Muscle layer of colon (tissue), 2 donors: ENCODE measurements around the gene ZNF688.
"Not testable (repeated sequence)": the region's sequence is repeated elsewhere in the genome, so short reads cannot be mapped to it uniquely, and the experiment has no call there.

ENCODE experiments used
- H3K27ac ChIP-seq: one replicate; pipeline ENCODE4 v1.7.0; 2013; ENCODE audit warnings: low read depth, mild to moderate bottlenecking, low read length, moderate library complexity
- H3K27me3 ChIP-seq, 2 donors: one replicate each; pipeline ENCODE4 v1.7.0; 2013; ENCODE audit warnings: low read length in 2 of 2, mild to moderate bottlenecking in 2 of 2; ENCODE audit not compliant: insufficient read depth in 2 of 2, control insufficient read depth in 1 of 2
- H3K36me3 ChIP-seq: one replicate; pipeline ENCODE4 v1.7.0; 2013; ENCODE audit warnings: mild to moderate bottlenecking, low read length; ENCODE audit not compliant: insufficient read depth
- H3K4me1 ChIP-seq: one replicate; pipeline ENCODE4 v1.7.0; 2013; ENCODE audit warnings: mild to moderate bottlenecking, low read length; ENCODE audit not compliant: insufficient read depth
- H3K4me3 ChIP-seq, 2 donors: one replicate each; pipeline ENCODE4 v1.7.0; 2013; ENCODE audit warnings: low read length in 2 of 2, low read depth in 1 of 2, mild to moderate bottlenecking in 1 of 2, moderate library complexity in 1 of 2
- H3K9ac ChIP-seq: one replicate; pipeline ENCODE4 v1.7.0; 2013; ENCODE audit warnings: low read length
- H3K9me3 ChIP-seq: one replicate; pipeline ENCODE4 v1.7.0; 2013; ENCODE audit warnings: mild to moderate bottlenecking, low read length
- donor health status: abdominal sarcoma.
- donor health status: Adenocarcinoma of cecum.

The ZNF688 gene

DNA sequence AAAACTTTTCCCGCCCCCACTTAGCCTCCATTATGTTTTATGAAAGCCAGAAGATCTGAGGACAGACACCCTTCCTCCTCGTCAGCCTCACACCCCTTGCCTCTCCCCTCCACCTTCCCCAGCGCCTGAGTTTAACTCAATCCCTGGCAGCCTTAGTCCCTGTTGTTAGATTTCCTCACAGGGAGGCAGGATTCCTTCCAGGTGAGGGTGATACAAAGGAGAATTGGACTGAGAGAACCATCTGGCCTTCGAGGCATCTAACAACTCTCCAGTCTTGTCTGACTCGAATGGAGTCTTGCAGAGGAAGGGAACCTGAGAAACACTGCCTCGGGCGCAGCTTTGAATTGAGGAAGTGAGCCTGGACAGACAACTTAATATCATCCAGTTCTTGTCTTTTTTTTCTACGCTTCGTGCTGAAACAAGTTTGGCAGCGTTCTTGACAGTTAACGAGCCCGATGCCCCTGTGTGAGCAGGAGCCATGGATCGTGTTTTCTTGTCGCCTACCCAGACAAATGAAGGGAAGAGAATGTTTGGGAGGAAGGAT is 43.8 kb downstream of the ZNF688 start:
- H3K9ac ChIP-seq, result peak overlapping the region; percentile 81
- H3K36me3 ChIP-seq, result peaks cover 7% of the 10 kb centered on the region
- H3K4me1 ChIP-seq, result peaks cover 13% of the 10 kb centered on the region
- H3K4me3 ChIP-seq, result peak overlapping the region in 1 of 2 donors; percentile 74
- H3K9me3 ChIP-seq, result no peaks in the 10 kb centered on the region
- no peaks in the 10 kb centered on the region for H3K27me3 ChIP-seq
- H3K27ac ChIP-seq, result peak overlapping the region; percentile 95

DNA sequence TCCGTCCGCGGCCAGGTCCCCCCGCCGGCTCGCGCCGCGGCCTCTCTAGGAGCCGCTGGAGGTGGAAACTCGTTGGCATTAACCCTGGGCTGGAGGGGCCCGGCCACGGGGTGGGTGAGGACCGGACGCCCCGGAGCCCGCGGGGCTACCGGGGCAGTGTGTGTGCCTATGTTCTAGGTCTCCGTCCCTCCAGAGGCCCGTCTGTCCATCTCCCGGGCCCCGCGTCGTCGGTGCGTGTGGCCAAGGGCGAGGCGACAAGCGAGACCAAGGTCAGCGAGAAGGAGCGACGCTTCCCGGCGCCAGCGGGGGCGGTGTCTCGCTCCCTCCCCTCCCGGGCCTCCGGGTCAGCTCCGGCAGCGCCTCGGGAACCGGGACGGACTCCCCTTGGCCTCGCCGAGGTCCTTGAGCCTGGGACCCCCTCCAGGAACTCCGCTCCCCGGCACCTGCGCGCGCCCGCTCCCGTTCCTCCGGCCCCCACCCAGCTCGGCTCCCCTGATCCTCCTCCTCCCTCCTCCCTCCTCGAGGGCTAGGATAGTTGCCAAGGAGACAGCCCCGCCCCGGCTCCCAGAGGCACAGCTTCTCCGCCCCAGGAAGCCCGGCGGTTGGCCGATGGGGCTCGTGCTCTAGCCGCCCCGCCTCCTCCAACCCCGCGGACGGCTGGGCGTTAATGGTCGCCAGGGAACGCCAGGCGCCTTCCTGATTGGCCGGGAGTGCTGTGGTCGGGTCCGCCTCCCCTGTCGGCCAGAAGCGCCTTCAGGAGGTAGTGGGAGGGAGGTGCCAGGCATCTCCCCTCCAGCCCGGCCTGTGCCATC is 44.5 kb downstream of the ZNF688 start:
- no peaks in the 10 kb centered on the region for H3K9me3 ChIP-seq
- H3K27me3 ChIP-seq, result no peaks in the 10 kb centered on the region
- H3K4me3 ChIP-seq, result peak overlapping the region; percentile 74 to 76
- peaks cover 13% of the 10 kb centered on the region for H3K4me1 ChIP-seq
- H3K27ac ChIP-seq, result peak overlapping the region; percentile 95
- peaks cover 7% of the 10 kb centered on the region for H3K36me3 ChIP-seq
- peak overlapping the region; percentile 81 for H3K9ac ChIP-seq

DNA sequence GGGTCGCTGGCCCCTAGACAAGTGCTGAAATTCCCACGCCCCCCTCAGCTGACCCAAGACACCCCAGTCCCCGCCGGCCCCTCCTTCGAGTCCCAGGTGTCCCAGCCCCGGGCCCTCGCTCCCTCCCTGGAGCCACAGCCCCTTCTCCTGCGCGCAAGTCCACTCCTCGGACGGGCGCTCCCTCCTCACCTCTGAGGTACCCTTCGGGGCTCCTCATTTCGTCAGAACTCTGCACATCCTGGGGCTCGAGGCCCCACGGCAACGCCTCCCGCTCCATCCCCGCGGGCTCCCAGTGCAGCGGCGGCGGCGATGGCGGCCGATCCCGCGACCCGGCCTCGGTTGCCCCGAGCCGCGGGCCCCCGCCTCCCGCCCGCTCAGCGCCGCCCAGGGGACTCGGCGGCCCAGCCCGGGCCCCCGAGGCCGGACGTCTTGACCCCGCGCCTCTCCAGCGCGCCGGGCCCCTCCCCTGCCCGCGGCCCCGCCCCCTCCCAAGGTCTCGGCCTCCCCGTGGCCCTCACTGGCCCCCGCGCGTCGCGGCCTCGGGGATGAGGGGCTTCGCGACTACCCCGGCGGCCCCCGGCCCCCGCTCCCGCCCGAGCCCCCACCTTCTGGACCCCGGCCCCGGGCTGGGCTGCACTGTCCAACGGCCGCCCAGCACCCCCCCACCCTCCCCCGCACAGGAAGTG is 45.2 kb downstream of the ZNF688 start, which contains the start of gene ZNF768:
Gene ZNF768 (minus strand): TSS at position 430 of the 686 bp plus-strand sequence. CDS start 153 bp downstream, at position 277.
- Histone ChIP-seq H3K36me3 (peaks cover 7% of the 10 kb centered on the region), H3K4me1 (peaks cover 13% of the 10 kb centered on the region), H3K27me3 (no peaks in the 10 kb centered on the region), H3K9me3 (no peaks in the 10 kb centered on the region), H3K9ac (peak within 1 kb of the TSS; percentile 81), H3K27ac (peak within 1 kb of the TSS; percentile 95), H3K4me3 (peak within 1 kb of the TSS; percentile 74 to 76)

GRCh38 chr16:30525844-30526136 is 45.7 kb downstream of the ZNF688 start:
- peaks cover 13% of the 10 kb centered on the region for H3K4me1 ChIP-seq
- H3K9me3 ChIP-seq, result no peaks in the 10 kb centered on the region
- H3K9ac ChIP-seq, result no peak overlapping the region
- peak overlapping the region; percentile 92 for H3K27ac ChIP-seq
- peaks cover 7% of the 10 kb centered on the region for H3K36me3 ChIP-seq
- peak overlapping the region; percentile 54 to 63 for H3K4me3 ChIP-seq
- H3K27me3 ChIP-seq, result no peaks in the 10 kb centered on the region

DNA sequence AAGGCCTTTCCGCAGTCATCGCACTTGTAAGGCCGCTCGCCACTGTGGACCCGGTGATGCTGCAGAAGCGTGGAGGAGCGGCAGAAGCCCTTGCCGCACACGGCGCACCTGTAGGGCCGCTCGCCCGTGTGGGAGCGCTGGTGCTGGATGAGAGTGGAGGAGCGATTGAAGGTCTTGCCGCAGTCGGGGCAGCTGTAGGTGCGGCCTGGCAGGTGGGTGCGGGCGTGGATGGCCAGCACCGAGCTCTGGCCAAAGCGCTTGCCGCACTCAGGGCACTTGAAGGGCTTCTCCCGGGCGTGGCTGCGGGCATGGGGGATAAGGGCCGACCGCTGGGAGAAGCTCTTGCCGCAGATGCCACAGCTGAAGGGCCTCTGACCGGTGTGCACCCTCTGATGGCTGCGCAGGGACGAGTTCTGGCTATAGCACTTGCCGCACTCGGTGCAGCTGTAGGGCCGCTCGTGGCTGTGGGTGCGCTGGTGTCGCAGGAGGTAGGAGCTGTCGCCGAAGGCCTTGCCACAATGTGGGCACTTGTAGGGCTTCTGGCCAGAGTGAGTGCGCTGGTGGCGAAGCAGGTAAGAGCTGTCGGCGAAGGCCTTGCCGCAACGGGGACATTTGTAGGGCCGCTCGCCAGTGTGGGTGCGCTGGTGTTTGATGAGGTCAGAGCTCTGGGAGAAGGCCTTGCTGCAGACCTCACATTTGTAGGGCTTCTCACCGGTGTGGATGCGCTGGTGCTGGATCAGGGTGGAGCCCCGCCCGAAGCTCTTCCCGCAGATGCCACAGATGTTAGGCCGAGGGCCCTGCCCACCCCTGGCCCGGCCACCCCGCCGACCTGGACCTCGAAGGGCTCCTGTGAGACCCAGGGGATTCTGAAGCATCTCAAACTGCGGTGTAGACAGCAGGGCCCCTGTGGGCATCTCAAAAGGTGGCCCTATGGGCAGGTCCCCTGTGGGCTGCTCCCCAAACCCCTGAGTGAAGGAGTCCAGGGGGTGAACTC is 46.6 kb downstream of the ZNF688 start:
- H3K27ac ChIP-seq, result no peak overlapping the region
- H3K9me3 ChIP-seq, result no peaks in the 10 kb centered on the region
- peaks cover 7% of the 10 kb centered on the region for H3K36me3 ChIP-seq
- no peaks in the 10 kb centered on the region for H3K27me3 ChIP-seq
- no peak overlapping the region for H3K4me3 ChIP-seq
- no peak overlapping the region for H3K9ac ChIP-seq
- peaks cover 13% of the 10 kb centered on the region for H3K4me1 ChIP-seq

- no peak overlapping the region for H3K4me3 ChIP-seq
- H3K27ac ChIP-seq, result no peak overlapping the region
- peaks cover 13% of the 10 kb centered on the region for H3K4me1 ChIP-seq
- H3K9me3 ChIP-seq, result no peaks in the 10 kb centered on the region
- H3K9ac ChIP-seq, result no peak overlapping the region
- H3K27me3 ChIP-seq, result no peaks in the 10 kb centered on the region
- H3K36me3 ChIP-seq, result peaks cover 7% of the 10 kb centered on the region
Observed at GRCh38 chr16:30523768-30524574, 47.5 kb downstream of the ZNF688 start.

GRCh38 chr16:30522702-30523463 is 48.6 kb downstream of the ZNF688 start:
- H3K27ac ChIP-seq, H3K4me1 ChIP-seq, H3K36me3 ChIP-seq: not testable (repeated sequence)

DNA sequence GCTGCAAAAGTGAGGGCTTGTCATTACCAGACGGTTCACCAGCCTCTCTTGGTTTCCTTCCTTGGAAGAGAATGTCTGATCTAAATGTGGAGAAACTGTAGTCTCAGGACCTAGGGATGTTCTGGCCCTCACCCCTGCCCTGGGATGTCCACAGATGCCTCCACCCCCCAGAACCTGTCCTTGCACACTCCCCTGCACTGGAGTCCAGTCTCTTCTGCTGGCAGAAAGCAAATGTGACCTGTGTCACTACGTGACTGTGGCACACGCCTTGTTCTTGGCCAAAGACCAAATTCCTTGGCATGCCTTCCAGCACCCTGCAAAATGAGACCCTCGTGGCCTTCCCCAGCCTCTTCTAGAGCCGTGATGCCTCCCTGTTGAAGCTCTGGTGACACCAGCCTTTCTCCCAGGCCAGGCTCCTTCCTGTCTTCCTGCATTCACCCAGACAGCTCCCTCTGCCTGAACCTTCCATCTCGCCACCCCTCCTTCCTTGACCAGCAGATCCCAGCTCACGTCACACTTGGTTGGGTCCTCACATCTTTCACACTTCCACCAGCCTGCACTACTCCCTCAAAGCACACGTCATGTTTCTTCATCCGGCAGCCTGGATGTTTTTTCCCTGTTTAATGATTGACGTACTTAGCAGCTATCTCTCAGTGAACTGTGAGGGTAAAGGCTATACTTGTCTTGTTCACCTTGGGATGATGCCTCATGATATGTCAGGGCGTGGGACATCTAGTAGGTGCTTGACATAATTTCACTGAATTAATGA is 49.5 kb downstream of the ZNF688 start:
- no peak overlapping the region for H3K27ac ChIP-seq

More at GRCh38 chr16:30522702-30523463, 48.6 kb downstream of the ZNF688 start:
- H3K4me3 ChIP-seq, H3K27me3 ChIP-seq, H3K9ac ChIP-seq, H3K9me3 ChIP-seq: not testable (repeated sequence)

DNA sequence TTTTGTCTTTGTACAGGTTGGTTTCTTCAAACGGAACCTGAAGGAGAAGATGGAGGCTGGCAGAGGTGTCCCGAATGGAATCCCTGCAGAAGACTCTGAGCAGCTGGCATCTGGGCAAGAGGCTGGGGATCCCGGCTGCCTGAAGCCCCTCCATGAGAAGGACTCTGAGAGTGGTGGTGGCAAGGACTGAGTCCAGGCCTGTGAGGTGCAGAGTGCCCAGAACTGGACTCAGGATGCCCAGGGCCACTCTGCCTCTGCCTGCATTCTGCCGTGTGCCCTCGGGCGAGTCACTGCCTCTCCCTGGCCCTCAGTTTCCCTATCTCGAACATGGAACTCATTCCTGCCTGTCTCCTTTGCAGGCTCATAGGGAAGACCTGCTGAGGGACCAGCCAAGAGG is 50.0 kb downstream of the ZNF688 start:
- H3K9ac ChIP-seq, result no peak overlapping the region
- H3K9me3 ChIP-seq, result no peaks in the 10 kb centered on the region
- no peak overlapping the region for H3K4me3 ChIP-seq
- H3K27me3 ChIP-seq, result no peaks in the 10 kb centered on the region
- no peaks in the 10 kb centered on the region for H3K4me1 ChIP-seq
- H3K27ac ChIP-seq, result no peak overlapping the region
- peaks cover 7% of the 10 kb centered on the region for H3K36me3 ChIP-seq

More for the DNA sequence above, 49.5 kb downstream of the ZNF688 start:
- no peaks in the 10 kb centered on the region for H3K9me3 ChIP-seq
- no peaks in the 10 kb centered on the region for H3K27me3 ChIP-seq
- no peak overlapping the region for H3K4me3 ChIP-seq
- no peaks in the 10 kb centered on the region for H3K4me1 ChIP-seq
- H3K36me3 ChIP-seq, result peaks cover 7% of the 10 kb centered on the region
- H3K9ac ChIP-seq, result no peak overlapping the region
